ENCODE results near the gene GFRA1.

- TF ChIP-seq CTCF (IDR thresholded peaks at IDR 0.05; ENCODE audit: borderline replicate concordance, extremely low read depth, low read length, poor library complexity, severe bottlenecking) = no peak
- no peak for TF ChIP-seq EZH2 (IDR thresholded peaks at IDR 0.05; ENCODE audit: borderline replicate concordance, low read depth, low read length, severe bottlenecking)
Observed at GRCh38 chr10:116259638-116260037, 13.4 kb downstream of the GFRA1 start.
